NCI-H2171 (cell line): Measurements from ENCODE around the gene SLC44A4.

ENCODE experiments used
- DNase-seq: peaks from one replicate; lab custom pipeline; 2025; lab: John Stamatoyannopoulos, UW

The SLC44A4 gene

GRCh38 chr6:31901415-31901952 is 22.7 kb upstream of the SLC44A4 start:
- peak; percentile 68 for DNase-seq

GRCh38 chr6:31900917-31901414 is 22.2 kb upstream of the SLC44A4 start:
- DNase-seq, result no peak

- DNase-seq, result no peak
These were observed 21.3 kb upstream of the SLC44A4 start for GRCh38 chr6:31899882-31900722.

GRCh38 chr6:31899215-31899614 is 20.4 kb upstream of the SLC44A4 start:
- DNase-seq, result no peak

GRCh38 chr6:31898383-31899011 is 19.7 kb upstream of the SLC44A4 start:
- DNase-seq, result peak; percentile 75

- peak; percentile 95 for DNase-seq
These were observed 19.0 kb upstream of the SLC44A4 start, which contains the start of gene EHMT2 for GRCh38 chr6:31897612-31898382. Gene EHMT2, minus strand, starts transcription at chr6:31897698. Its CDS starts 21 bp downstream, at chr6:31897677.

GRCh38 chr6:31896856-31897611 is 18.2 kb upstream of the SLC44A4 start:
- DNase-seq, result peak; percentile 23

- no peak for DNase-seq
These were observed 17.7 kb upstream of the SLC44A4 start for GRCh38 chr6:31896493-31896855.

- no peak for DNase-seq
These were observed 14.0 kb upstream of the SLC44A4 start for GRCh38 chr6:31892821-31893220.

GRCh38 chr6:31889331-31889972 is 10.7 kb upstream of the SLC44A4 start:
- no peak for DNase-seq

GRCh38 chr6:31888276-31889258 is 9.8 kb upstream of the SLC44A4 start:
- no peak for DNase-seq

- DNase-seq, result no peak
These were observed 8.6 kb upstream of the SLC44A4 start for GRCh38 chr6:31887173-31888007.

GRCh38 chr6:31886541-31886991 is 7.8 kb upstream of the SLC44A4 start:
- DNase-seq, result no peak

GRCh38 chr6:31884528-31885035 is 5.8 kb upstream of the SLC44A4 start:
- DNase-seq, result no peak

GRCh38 chr6:31883676-31884075 is 4.9 kb upstream of the SLC44A4 start:
- no peak for DNase-seq

- DNase-seq, result no peak
These were observed 3.5 kb upstream of the SLC44A4 start for GRCh38 chr6:31882344-31882743.

- no peak for DNase-seq
These were observed 2.5 kb upstream of the SLC44A4 start for GRCh38 chr6:31881136-31881859.

GRCh38 chr6:31880616-31881015 is 1.8 kb upstream of the SLC44A4 start:
- no peak for DNase-seq
